D721Med (cell line): ENCODE data around the gene ZFYVE19.
A peak's percentile ranks its signal among the peaks of the same experiment; 100 is the strongest.

Source experiments
- DNase-seq: peaks from one replicate; pipeline ENCODE4 v3.0.0; 2011; ENCODE audit warnings: low spot score; ENCODE audit not compliant: insufficient read length
- FAIRE-seq: peaks from 2 replicates; lab custom pipeline; 2011; peaks lifted over from hg19 to GRCh38; lab: Jason Lieb, UNC
- TF ChIP-seq, protein P1 (sequence below): IDR thresholded peaks from 2 replicates; pipeline ENCODE4 v1.5.1; 2012; ENCODE audit warnings: mild to moderate bottlenecking, control low read depth; ENCODE audit not compliant: insufficient read depth; ENCODE audit errors: missing control alignments

Gene ZFYVE19

DNA sequence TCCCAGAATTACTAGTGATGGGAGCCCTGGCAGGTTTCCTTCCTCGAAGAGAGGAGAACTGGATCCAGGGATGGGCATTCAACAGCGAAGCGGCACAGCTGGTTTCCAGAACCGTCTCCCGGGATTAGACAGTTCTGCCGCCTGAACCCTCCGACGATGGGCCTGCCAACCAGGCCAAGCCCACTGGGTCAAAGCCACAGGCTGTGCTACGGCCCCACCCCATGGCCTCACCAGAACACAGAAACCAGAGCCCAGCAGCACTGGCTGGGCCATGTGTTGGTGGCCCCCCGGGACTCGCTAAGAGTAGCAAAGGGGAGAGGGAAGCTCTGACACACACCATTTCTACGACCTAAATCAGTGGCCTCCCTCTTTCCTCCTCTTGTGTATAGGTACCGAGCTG, 34.9 kb upstream of the ZFYVE19 start:
- TF ChIP-seq, protein P1, sequence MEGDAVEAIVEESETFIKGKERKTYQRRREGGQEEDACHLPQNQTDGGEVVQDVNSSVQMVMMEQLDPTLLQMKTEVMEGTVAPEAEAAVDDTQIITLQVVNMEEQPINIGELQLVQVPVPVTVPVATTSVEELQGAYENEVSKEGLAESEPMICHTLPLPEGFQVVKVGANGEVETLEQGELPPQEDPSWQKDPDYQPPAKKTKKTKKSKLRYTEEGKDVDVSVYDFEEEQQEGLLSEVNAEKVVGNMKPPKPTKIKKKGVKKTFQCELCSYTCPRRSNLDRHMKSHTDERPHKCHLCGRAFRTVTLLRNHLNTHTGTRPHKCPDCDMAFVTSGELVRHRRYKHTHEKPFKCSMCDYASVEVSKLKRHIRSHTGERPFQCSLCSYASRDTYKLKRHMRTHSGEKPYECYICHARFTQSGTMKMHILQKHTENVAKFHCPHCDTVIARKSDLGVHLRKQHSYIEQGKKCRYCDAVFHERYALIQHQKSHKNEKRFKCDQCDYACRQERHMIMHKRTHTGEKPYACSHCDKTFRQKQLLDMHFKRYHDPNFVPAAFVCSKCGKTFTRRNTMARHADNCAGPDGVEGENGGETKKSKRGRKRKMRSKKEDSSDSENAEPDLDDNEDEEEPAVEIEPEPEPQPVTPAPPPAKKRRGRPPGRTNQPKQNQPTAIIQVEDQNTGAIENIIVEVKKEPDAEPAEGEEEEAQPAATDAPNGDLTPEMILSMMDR, result no peak
- FAIRE-seq (no peak), DNase-seq (no peak)

DNA sequence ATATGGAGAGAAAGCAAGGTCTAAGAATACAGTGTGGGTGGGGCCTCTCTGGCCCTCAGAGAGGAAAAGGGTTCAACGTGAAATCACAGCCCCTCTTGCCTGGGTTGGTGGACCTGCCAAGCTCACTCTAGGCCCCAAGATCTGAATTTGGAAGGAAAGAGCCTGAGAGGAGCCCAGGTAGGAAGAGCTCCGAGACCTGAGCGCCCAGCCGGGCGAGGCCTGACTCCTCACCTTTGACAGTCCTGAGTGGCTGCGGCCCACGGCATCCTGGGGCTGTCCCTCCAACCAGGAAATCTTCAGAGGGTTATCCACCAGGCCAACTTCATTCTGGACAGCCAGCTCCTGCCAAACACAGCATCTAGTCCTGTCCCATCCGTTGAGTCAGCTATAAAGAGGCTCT, 33.4 kb upstream of the ZFYVE19 start:
- FAIRE-seq (no peak), DNase-seq (no peak)
- TF ChIP-seq, protein P1, result no peak

DNA sequence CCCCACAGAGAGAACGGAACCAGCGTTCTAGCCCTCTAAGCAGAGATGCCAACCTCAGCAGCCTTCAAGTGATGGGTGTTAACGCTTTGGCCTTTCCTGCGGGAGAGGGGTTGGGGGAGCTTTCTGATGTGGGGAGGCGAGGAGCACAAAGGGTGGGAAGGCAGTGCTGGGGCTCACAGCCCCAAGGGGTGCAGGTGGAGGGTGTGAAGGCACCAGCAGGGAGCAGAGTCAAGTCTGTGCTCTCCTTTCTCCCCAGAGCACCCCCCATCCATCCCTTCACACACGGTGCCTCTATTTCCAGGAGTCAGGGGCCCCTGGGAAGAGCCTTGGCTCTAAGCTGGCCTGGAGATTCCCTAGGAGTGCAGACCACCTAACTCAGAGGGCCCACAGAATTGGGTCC, 33.0 kb upstream of the ZFYVE19 start:
- TF ChIP-seq, protein P1, result no peak
- DNase-seq, result no peak
- FAIRE-seq, result no peak

DNA sequence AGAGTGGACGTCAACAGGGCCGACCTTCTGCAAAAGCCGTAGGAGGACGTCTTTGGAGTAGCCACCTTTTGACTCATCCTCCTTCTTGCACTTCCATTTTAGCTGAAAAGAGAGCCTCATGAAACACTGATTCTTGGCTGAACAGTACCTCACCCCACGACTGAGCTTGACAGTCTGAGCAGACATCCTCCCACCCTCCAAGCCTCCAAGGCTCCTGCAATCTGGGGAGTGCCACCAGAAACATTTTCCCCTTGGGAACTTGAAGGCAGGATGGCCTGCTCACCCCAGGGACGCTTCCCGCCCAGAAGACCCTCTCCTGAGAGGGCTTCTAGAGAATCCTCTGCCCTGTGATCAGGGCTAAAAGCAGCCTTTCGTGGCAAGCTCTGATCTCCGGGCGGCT, 31.9 kb upstream of the ZFYVE19 start:
- no peak for DNase-seq
- TF ChIP-seq, protein P1, result no peak
- no peak for FAIRE-seq

DNA sequence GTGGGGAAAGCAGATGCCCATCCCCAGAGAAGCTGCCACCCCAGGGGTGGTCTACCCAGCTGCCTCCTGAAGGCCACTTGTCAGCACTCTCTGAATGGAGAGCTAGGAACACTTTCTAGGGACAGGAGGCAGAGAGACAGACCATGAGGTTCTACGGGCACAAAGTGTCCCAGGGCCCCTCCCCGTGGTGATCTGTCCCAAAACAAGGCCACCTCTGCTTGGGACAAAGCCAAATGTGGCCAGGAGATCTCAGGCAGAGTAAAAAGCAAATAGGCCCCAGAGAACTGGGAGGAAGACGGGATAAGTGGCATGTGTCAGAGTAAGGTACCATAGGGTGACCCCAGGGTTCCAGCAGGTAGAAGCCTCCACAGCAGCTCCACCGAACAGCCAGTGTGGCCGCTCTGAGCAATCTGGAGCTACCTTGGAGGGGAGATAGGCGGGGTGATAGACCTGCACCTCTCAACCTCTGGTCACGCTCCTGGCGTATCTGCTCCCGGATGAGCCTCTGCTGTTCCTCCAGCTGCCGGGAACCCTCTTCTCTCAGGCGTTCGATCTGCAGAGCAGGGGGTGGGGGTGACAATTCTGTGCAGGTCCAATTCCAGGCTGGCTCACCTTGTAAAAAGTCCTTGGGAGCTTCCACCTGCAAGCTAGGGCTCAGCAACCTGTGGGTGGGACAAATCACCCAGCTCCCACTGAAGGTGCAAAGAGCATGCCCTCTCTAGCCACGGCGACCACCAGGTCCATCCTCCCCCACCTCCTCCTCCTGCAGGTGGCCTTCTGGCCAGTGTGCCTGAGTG, 31.0 kb upstream of the ZFYVE19 start:
- TF ChIP-seq, protein P1, result no peak
- no peak for DNase-seq
- no peak for FAIRE-seq

DNA sequence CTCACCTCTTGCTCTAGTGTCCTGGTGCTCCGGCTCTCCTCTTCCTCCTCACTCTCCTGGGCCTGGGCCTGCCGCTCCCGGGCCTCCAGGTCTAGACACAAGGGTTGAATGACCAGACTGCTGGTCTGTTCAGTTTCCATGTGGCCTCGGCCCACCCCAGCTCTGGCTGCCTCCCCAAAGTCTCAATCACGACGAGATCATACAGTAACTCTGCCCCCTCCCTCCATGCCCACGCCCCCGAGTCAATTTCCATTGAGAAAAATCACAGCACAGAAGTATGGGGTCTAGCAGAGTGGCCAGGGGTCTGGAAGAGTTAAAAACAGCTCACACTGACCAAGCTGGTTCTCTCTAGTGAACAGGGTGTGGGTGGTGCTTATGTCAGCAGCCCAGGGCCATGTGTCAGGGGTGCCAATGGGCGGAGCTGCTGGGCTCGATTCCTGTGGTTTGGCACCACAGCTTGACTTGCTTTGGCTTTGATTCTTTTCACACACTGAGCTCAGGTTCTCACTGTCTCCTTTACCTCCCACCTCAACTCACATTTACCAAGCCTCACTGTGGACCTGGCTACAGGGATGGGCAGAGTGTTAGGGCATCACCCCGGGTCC, 30.2 kb upstream of the ZFYVE19 start:
- TF ChIP-seq, protein P1, result no peak
- no peak for FAIRE-seq
- no peak for DNase-seq

DNA sequence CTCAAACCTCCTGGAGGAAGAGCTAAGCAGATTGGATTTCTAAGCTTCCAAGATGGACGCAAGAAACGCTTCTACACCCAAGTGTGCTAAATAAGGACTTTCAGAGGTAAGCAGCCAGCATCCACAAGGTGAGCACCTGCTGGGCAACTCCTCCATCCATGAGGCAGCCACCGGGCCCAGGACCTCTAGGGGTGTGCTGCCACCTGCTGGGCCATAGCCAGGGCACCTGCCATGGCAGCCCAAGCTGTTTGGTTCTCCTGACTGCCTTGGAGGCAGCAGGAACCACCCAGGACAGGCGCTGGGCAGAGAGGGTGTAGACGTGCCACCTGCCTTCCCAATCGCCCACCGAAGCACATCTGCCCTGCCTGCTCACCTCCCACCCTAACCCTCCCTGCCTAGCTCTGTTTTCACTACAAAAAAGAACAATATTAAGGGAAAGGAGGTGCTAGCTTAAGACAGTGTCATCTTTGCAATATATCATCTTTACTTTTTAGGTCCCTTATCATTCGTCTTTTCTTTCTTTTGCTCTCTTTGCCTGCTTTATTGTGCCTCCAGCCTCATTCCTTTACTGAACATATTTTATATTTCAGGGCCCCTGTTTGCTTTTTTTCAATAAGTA, 24.2 kb upstream of the ZFYVE19 start:
- FAIRE-seq (no peak), DNase-seq (no peak)
- TF ChIP-seq, protein P1, result peak; percentile 68
